GM21447 (cell line): ENCODE data around the gene ACP7.

Source experiments
- ATAC-seq: cut with Tn5 transposase; IDR thresholded peaks from one replicate; pipeline ENCODE4 v1.9.1; 2021; ENCODE audit not compliant: unreplicated experiment

The ACP7 gene

DNA sequence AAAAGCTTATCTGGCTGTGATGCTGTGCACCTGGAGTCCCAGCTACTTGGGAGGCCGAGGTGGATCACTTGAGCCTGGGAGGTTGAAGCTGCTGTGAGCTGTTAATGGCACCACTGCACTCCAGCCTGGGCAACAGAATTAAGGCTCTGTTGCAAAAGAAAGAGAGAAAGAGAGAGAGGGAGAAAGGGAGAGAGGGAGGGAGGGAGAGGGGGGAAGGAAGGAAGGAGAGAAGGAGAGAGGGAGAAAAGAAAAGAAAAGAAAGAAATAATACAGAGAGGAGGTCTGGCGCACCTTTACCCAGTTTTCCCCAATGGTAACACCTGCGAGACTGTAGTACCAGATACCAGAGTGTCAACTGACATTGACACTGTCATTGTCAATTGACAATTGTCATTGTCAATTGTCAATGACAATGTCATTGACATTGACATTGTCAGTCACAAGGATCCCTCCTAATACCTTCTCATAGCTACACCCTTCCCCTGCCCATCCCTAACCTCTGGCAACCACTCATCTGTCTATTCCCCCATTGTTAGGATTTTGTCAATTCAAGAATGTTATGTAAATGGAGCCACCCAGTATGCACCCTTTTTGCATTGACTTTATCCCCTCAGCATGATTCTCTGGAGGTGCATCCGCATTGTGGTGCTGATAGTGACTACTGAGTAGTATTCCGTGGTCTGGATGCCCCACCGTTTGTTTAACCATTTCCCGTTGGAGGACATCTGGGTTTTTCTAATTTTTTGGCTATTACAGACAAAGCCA is 62.7 kb downstream of the ACP7 start:
- ATAC-seq: no peak

GRCh38 chr19:39147480-39147879 is 63.3 kb downstream of the ACP7 start:
- no peak for ATAC-seq

DNA sequence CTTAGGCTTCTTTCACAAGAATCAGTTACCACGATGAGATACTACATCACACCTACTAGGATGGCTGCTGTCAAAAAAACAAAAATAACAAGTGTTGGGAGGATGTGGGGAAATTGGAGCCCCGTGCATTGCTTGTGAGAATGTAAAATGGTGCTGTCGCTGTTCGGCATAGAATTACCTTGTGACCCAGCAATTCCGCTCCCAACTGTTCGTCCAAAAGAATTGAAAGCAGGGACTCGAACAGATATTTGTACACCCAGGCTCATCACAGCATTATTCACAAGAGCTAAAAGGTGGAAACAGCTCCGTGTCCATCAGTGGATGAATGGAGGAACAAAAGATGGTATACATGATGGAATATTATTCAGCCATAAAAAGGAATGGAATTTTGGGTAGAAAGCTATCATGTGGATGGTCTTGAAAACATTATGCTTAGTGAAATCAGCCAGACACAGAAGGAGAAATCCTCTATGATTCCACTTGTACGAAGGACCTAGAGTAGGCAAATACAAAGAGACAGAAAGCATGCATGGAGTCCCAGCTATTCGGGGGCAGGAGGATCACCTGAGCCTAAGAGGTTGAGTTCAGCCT is 64.9 kb downstream of the ACP7 start:
- no peak for ATAC-seq

- no peak for ATAC-seq
Observed at GRCh38 chr19:39150235-39150634, 66.1 kb downstream of the ACP7 start.

DNA sequence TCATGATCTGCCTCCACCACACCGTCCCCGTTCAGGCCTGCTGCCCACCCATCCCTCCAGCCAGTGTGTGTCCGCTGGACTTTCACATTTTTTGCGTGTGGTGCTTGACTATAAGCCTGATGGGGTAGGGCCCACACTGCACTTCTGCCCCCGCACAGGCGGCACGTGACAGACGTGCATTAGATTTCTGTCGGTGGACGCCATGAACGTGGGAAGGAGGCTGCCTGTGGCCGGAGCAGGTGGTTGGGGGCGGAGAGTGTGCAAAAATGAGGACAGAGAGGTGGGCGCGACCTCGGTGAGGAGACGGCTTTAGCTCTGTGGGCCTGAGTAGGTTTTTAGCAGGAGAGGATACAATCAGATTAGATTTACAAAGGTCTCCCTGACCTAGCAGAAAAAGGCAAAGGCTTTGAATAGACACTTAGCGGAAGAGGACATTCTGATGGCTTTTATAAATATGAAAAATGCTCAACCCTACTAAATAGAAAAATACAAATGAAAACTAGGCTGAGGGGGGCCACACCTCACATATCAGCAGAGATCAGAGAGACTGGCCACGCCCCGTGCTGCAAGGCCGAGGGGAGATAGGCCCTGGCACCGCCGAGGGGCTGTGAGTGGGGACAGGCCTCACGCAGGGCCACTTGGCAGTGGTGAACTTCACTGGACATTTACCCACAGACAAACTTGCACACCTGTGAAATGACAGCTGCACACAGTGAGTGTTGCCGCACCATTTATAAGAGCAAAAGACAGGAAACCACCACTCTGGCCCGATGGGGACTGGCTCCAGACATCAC is 66.8 kb downstream of the ACP7 start:
- no peak for ATAC-seq

DNA sequence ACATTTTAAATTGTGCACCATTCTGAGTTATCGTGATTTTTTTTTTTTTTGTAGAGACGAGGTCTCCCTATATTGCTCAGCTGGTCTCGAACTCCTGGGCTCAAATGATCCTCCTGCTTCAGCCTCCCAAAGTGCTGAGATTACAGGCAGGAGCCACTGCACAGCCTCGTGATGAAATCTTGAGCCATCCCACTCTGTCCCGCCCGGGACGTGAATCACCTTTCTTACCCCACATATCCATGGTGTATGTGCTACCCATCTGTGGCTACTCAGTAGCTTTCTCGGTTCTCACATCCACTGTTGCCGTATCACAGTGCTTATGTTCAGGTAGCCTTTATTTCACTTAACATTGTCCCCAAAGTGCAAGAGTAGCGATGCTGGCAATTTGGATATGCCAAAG is 67.9 kb downstream of the ACP7 start:
- ATAC-seq: no peak

- ATAC-seq: no peak
Observed at GRCh38 chr19:39154100-39154628, 70.0 kb downstream of the ACP7 start.

DNA sequence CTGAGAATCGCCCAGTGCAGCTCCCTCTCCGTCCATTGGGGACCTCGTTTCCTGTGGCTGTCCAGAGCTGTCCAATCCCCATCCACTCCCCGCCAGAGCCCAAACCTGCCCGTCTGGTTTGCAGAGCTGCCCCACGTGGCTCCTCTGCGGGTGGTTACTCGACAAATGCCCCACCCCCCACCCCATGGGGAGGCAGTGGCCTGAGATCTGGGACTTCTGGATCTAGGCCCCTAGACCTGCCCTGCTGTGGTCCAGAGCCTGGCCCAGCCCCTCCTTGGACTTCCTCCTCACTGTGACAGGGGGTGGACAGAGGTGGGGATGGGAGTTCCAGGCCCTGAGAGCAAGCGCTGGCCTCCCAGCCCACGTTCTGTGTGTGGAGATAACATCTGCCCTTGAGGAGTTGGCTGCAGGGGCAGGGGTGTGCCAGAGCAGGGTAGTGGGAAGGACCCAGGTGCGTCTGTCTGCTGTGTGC is 70.5 kb downstream of the ACP7 start:
- ATAC-seq: no peak

GRCh38 chr19:39155114-39155700 is 71.0 kb downstream of the ACP7 start:
- no peak for ATAC-seq

DNA sequence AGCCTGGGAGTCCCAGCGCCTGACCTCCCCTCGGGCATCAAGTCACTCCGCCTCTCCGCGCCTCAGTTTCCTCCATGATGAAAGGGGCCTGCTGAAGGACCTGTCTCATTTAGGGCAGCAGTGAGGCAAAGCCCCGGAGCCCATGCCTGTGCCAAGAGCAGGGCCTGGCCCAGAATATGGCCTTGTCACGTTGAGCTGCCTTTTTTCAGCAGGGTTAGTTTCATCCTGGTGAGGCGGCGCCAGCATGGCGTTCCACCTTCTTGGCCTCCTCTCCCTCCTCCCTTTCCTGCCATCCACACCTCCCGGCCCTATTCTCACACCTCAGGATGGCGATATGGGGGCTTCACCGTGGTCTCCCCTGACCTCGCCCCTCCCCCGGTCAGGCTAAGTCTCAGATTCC is 71.6 kb downstream of the ACP7 start:
- ATAC-seq: no peak

DNA sequence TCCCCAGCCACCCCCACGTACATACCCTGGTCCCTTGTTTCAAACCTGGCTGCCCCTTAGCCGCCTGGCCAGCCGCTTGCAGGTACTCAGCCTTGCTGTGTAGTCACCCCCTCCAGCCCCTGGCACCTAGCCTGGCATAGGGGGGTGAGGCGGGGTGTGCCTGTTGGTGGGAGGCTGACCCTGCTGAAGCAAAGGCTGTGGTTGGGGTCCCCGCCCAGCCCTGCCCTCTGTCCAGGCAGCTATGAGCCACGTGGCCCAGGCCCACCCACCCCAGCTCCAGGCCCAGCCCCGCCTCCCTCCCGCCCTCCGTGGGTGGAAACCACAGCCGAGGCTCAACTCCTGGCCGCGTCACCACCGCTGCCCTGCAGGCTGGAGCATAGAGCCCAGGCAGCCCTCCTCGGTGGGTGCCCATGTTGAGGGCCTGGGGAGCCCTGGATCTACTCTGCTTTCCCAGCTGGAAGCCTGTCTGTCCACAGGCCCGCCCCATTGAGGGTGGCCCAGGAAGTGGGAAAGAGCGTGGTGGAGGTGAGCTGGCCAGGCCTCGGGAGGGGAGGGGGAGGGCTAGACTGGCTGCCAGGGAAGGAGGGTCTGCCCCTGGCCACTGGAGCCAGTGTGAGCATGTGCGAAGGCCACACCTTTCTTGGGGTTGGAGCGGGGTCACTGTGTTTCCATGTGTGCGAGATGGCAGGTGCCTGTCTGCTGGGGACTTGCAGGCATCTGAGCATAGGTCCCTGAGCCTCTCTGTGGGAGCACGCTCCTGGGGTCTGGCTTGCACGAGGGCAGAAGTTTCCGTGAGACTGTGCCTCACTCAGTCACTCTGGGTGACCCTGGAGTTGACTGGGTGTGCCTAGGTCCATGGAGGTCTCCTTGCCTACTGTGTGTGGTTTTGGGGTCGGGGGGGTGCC is 72.4 kb downstream of the ACP7 start:
- ATAC-seq: no peak

DNA sequence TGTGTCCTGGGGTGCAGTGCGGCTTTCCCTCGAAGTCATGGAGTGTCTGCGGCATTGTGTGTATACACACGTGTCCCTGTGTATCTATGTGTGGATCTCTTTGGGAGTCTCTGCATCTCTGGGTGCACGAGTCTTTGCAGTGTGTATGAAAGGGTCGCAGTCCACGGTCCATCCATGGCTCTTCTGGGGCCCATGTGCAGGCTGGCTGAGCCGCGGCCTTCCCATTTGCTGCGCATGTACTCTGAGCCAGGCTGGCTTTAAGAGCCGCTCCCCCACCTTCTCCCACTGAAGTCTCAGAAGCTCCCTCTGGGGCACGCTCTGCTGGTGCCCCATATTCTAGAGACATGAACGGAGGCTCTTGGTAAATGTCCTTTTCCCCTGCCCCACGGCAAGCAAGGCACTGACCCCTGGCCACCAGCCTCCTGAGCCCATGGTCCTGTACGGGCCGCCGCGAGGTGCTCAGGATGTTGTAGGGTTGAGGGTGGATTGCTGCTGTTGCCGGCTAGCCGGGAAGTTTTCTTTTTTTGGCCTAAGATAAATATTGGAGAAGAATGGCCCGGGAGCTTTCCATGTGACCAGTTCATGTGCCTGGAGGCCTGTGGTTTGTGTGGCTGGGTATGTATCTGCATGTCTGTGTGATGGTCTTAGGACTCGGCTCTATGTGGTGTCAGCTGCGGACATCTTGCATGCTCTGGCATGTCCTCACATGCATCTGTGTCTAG is 73.3 kb downstream of the ACP7 start:
- ATAC-seq: no peak

DNA sequence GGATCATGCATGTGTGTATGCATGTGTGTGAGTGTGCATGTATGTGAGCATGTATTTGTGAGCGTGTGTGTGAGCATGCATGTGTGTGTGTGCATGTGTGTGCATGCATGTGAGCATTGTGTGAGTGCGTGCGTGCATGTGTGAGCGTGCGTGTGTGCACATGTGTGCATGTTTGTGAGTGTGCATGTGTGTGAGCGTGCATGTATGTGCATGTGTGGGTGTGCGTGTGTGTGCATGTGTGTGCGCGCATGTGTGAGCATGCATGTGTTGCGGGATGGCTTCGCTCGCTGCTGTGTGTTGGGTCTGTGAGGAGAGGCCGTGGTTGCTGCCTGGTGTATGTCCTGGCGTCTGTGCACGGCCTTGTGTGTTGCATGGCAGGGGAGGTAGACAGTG is 73.8 kb downstream of the ACP7 start:
- no peak for ATAC-seq

DNA sequence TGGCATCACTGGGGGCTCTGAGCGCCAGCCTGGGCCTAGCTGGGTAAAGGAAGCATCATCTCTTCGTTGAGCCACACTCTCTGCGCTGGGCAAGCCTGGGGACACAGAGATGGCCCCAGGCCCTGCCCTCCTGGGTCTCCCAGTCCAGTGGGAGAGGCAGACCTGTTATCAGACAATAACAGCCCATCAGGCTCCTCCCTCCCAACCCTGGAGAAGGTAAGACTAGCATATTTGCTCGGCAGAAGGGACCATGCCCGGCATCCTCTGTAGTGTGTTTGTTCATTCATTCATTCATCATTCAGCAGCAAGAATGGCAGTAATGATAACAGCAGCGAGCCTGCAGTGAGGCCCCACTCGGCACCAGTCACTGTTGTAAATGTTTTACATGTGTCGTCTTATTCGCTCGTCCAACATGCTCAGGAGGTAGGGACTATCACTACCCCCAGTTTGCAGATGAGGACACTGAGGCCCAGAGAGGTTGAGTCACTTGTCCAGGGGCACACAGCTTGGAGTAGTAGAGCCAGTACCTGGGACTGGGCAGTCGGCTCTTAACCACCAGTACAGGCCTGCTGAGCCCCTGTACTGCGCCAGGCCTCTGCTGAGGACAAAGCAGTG is 74.6 kb downstream of the ACP7 start:
- no peak for ATAC-seq

GRCh38 chr19:39160523-39160861 is 76.3 kb downstream of the ACP7 start:
- ATAC-seq: no peak
